H9 (cell line): ENCODE results near the gene TMSB10. TPM values are rescaled to one million over a fixed set of nuclear protein-coding genes. Genes with fewer than 3 reads are reported as not detected.

Source experiments
- DNase-seq: peaks from one replicate; pipeline ENCODE4 v3.0.0-alpha.2; 2017
- H2AFZ ChIP-seq: one replicate; pipeline ENCODE4 v1.6.1; 2013; ENCODE audit warnings: mild to moderate bottlenecking, low read length, control low read depth, moderate library complexity
- H2AK5ac ChIP-seq: 2 replicates; pipeline ENCODE4 v1.6.1; 2013; ENCODE audit warnings: low read length, control low read depth, mixed read lengths; ENCODE audit not compliant: insufficient read length
- H2BK120ac ChIP-seq: one replicate; pipeline ENCODE4 v1.6.1; 2013; ENCODE audit warnings: low read depth, mild to moderate bottlenecking, low read length, control low read depth, inconsistent platforms; ENCODE audit not compliant: poor library complexity, severe bottlenecking
- H2BK12ac ChIP-seq: 2 replicates; pipeline ENCODE4 v1.6.1; 2013; ENCODE audit warnings: low read length, control low read depth, mixed read lengths, low read depth; ENCODE audit not compliant: insufficient read length
- H2BK15ac ChIP-seq: 2 replicates; pipeline ENCODE4 v1.6.1; 2013; ENCODE audit warnings: low read depth, low read length, control low read depth
- H2BK20ac ChIP-seq: one replicate; pipeline ENCODE4 v1.6.1; 2013; ENCODE audit warnings: low read depth, mild to moderate bottlenecking, low read length, control low read depth, inconsistent platforms; ENCODE audit not compliant: poor library complexity, severe bottlenecking
- H2BK5ac ChIP-seq: 2 replicates; pipeline ENCODE4 v1.6.1; 2013; ENCODE audit warnings: low read length, control low read depth, mixed read lengths; ENCODE audit not compliant: insufficient read length
- H3K14ac ChIP-seq: 2 replicates; pipeline ENCODE4 v1.6.1; 2013; ENCODE audit warnings: low read length, control low read depth; ENCODE audit not compliant: insufficient read depth
- H3K18ac ChIP-seq: 2 replicates; pipeline ENCODE4 v1.6.1; 2013; ENCODE audit warnings: low read depth, mild to moderate bottlenecking, mixed read lengths, low read length, control low read depth; ENCODE audit not compliant: insufficient read length
- H3K23ac ChIP-seq: 2 replicates; pipeline ENCODE4 v1.6.1; 2013; ENCODE audit warnings: low read length, control low read depth, mixed read lengths, low read depth; ENCODE audit not compliant: insufficient read length
- H3K23me2 ChIP-seq: 2 replicates; pipeline ENCODE4 v1.6.1; 2013; ENCODE audit warnings: low read depth, mild to moderate bottlenecking, mixed read lengths, low read length, control low read depth; ENCODE audit not compliant: insufficient read length, poor library complexity, severe bottlenecking
- H3K27ac ChIP-seq: 2 replicates; pipeline ENCODE4 v1.5.1; 2013; ENCODE audit warnings: low read length, control low read depth, mixed read lengths, low read depth; ENCODE audit not compliant: insufficient read length
- H3K27me3 ChIP-seq: 2 replicates; pipeline ENCODE4 v1.6.1; 2013; ENCODE audit warnings: low read length, control low read depth, inconsistent platforms; ENCODE audit not compliant: insufficient read depth
- H3K4ac ChIP-seq: 2 replicates; pipeline ENCODE4 v1.6.1; 2013; ENCODE audit warnings: low read depth, mild to moderate bottlenecking, control low read depth, inconsistent platforms, low read length, moderate library complexity
- H3K4me1 ChIP-seq: 2 replicates; pipeline ENCODE4 v1.6.1; 2013; ENCODE audit warnings: low read length, control low read depth, inconsistent platforms; ENCODE audit not compliant: insufficient read depth
- H3K4me2 ChIP-seq: 2 replicates; pipeline ENCODE4 v1.6.1; 2013; ENCODE audit warnings: low read length, control low read depth, mixed read lengths; ENCODE audit not compliant: insufficient read length, insufficient read depth
- H3K56ac ChIP-seq: 2 replicates; pipeline ENCODE4 v1.6.1; 2013; ENCODE audit warnings: low read depth, mild to moderate bottlenecking, mixed read lengths, low read length, control low read depth; ENCODE audit not compliant: insufficient read length
- H3K79me1 ChIP-seq: 2 replicates; pipeline ENCODE4 v1.6.1; 2013; ENCODE audit warnings: low read depth, mild to moderate bottlenecking, moderate library complexity, low read length, control low read depth, inconsistent platforms; ENCODE audit not compliant: insufficient read depth, poor library complexity, severe bottlenecking
- H3K79me2 ChIP-seq: 2 replicates; pipeline ENCODE4 v1.6.1; 2013; ENCODE audit warnings: low read length, control low read depth, inconsistent platforms; ENCODE audit not compliant: insufficient read depth
- H3K9ac ChIP-seq: 2 replicates; pipeline ENCODE4 v1.6.1; 2013; ENCODE audit warnings: low read length, control low read depth, mixed read lengths; ENCODE audit not compliant: insufficient read length; ENCODE audit errors: extremely low read depth
- H3K9me3 ChIP-seq: one replicate; pipeline ENCODE4 v1.6.1; 2013; ENCODE audit warnings: low read depth, low read length, inconsistent platforms; ENCODE audit not compliant: control insufficient read depth
- H3T11ph ChIP-seq: one replicate; pipeline ENCODE4 v1.6.1; 2013; ENCODE audit warnings: mild to moderate bottlenecking, low read length, control low read depth, inconsistent platforms
- H4K20me1 ChIP-seq: one replicate; pipeline ENCODE4 v1.6.1; 2013; ENCODE audit not compliant: control insufficient read depth, insufficient read length, insufficient read depth
- H4K5ac ChIP-seq: 2 replicates; pipeline ENCODE4 v1.6.1; 2013; ENCODE audit warnings: low read depth, mild to moderate bottlenecking, mixed read lengths, low read length, control low read depth; ENCODE audit not compliant: insufficient read length
- H4K8ac ChIP-seq: replicated peaks from 2 replicates; pipeline ENCODE4 v1.6.1; 2013; ENCODE audit warnings: low read length, control low read depth, mixed read lengths, low read depth; ENCODE audit not compliant: insufficient read length
- H4K91ac ChIP-seq: 2 replicates; pipeline ENCODE4 v1.6.1; 2013; ENCODE audit warnings: low read depth, mild to moderate bottlenecking, moderate library complexity, mixed read lengths, low read length, control low read depth; ENCODE audit not compliant: insufficient read length
- H3K27ac Mint-ChIP-seq, 3 experiments: 2 replicates in 2 of 3; 3 replicates in 1 of 3; pipeline ENCODE4 v1.8.0; 2020 to 2021; ENCODE audit warnings: mixed read lengths in 3 of 3, mild to moderate bottlenecking in 1 of 3, moderate library complexity in 1 of 3
- H3K27me3 Mint-ChIP-seq: 2 replicates; pipeline ENCODE4 v1.8.0; 2021; ENCODE audit warnings: low read depth, mild to moderate bottlenecking, moderate library complexity, mixed read lengths
- H3K36me3 Mint-ChIP-seq, 3 experiments: 2 replicates in 2 of 3; 3 replicates in 1 of 3; pipeline ENCODE4 v1.8.0; 2020 to 2021; ENCODE audit warnings: low read depth in 3 of 3, mixed read lengths in 3 of 3; ENCODE audit not compliant: insufficient read depth in 1 of 3
- H3K4me1 Mint-ChIP-seq, 2 experiments: 2 replicates each; pipeline ENCODE4 v1.8.0; 2020; ENCODE audit warnings: mixed read lengths in 2 of 2
- H3K4me3 Mint-ChIP-seq, 2 experiments: 2 replicates in 1 of 2; 3 replicates in 1 of 2; pipeline ENCODE4 v1.8.0; 2020 to 2021; ENCODE audit warnings: mild to moderate bottlenecking in 2 of 2, mixed read lengths in 2 of 2, moderate library complexity in 1 of 2
- H3K9me3 Mint-ChIP-seq, 2 experiments: 2 replicates in 1 of 2; 3 replicates in 1 of 2; pipeline ENCODE4 v1.8.0; 2020; ENCODE audit warnings: mild to moderate bottlenecking in 2 of 2, mixed read lengths in 2 of 2, moderate library complexity in 1 of 2
- whole genome bisulfite sequencing: extraction: QIAGEN DNeasy Blood & Tissue Kit; methylation state at CpG from one replicate; pipeline ENCODE4 v1.1.7; 2013; ENCODE audit warnings: missing lambda C conversion rate, low lambda C conversion rate, mixed read lengths; ENCODE audit not compliant: insufficient read length; ENCODE audit errors: extremely low coverage; 5-methylcytosine and 5-hydroxymethylcytosine counted together
- long read RNA-seq: library from polyadenylated mRNA; unstranded; transcript quantifications from one replicate; pipeline ENCODE4 v2.0.0, GENCODE V29; 2020
- total RNA-seq: library from RNA; stranded (reverse); gene quantifications from 2 replicates; pipeline ENCODE4 v1.2.1, GENCODE V29; 2021
- TF ChIP-seq, protein P1 (sequence below): fragments of 200-600 bp; sonication (generic); conservative IDR thresholded peaks from 3 replicates; pipeline ENCODE4 v1.8.0; 2021; ENCODE audit warnings: antibody characterized with exemption, mild to moderate bottlenecking

TMSB10 gene
- total RNA-seq: 755 and 770 TPM in 2 replicates
- long read RNA-seq, transcript TMSB10-201 (3 exons, 496 nt): major isoform, 431 of 451 reads
- long read RNA-seq, partial matches to known transcripts: 17 of 451 reads
- long read RNA-seq, other reads (novel, unspliced or antisense): 3 of 451 reads

DNA sequence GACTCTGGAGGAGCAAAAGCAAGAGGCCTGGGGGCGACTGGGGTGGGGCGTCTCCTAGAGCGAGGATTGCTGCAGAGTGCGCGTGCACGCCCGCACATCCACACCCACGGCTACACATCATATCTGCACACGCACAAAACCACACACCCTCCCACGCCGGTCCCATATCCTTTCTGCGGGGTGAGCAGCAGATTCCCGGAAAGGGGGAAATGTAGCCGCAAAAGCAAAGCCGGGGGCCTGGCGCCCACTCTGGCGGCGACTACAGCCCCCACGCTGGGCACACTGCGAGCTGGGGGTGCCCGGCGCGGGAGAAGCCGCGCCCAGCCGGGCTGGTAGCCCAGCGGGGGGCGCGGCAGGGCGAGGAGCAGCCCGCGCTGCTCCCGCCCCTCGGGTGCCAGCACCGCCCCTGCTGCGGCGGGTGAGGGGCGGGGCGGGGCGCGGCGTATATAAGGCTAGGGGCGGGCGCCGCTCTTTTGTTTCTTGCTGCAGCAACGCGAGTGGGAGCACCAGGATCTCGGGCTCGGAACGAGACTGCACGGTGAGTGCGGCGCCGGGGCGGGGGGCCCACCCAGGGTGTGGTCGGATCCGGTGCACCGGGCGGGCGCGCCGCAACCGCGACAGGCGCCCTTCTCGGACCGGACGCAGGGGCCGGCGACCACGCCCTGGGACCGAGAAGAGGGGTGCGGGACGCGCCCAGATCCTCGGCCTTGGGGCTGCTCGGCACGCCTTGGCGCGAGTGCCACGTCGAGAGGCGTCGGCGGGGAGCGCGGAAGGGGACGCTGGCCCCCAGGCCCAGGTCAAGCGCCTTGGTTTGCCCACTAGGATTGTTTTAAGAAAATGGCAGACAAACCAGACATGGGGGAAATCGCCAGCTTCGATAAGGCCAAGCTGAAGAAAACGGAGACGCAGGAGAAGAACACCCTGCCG lies at the start of gene TMSB10:
Gene TMSB10 (plus strand): TSS at position 476 of the 927 bp plus-strand sequence.
- peaks cover 8% of the 10 kb centered on the region for H3K23me2 ChIP-seq
- peak within 1 kb of the TSS; percentile 75 for H3K9ac ChIP-seq
- H3K79me1 ChIP-seq: no peaks in the 10 kb centered on the region
- no peaks in the 10 kb centered on the region for H3K9me3 ChIP-seq
- H3K4me3 Mint-ChIP-seq: peak within 1 kb of the TSS; percentile 87 to 93
- WGBS: no CpG with 5 or more reads among the region's 94 CpGs
- peaks cover 2% of the 10 kb centered on the region; the same call in 1 of the 2 replicates for H3K27me3 ChIP-seq
- H3K4me1 Mint-ChIP-seq: peaks cover 21 to 27% of the 10 kb centered on the region in 2 experiments
- H3K36me3 Mint-ChIP-seq: peaks cover 18 to 25% (median 21%) of the 10 kb centered on the region in 3 experiments
- peak; percentile 74 for DNase-seq
- H3K56ac ChIP-seq: no peak within 1 kb of the TSS
- no peak within 1 kb of the TSS for H3K4ac ChIP-seq
- TF ChIP-seq, protein P1, sequence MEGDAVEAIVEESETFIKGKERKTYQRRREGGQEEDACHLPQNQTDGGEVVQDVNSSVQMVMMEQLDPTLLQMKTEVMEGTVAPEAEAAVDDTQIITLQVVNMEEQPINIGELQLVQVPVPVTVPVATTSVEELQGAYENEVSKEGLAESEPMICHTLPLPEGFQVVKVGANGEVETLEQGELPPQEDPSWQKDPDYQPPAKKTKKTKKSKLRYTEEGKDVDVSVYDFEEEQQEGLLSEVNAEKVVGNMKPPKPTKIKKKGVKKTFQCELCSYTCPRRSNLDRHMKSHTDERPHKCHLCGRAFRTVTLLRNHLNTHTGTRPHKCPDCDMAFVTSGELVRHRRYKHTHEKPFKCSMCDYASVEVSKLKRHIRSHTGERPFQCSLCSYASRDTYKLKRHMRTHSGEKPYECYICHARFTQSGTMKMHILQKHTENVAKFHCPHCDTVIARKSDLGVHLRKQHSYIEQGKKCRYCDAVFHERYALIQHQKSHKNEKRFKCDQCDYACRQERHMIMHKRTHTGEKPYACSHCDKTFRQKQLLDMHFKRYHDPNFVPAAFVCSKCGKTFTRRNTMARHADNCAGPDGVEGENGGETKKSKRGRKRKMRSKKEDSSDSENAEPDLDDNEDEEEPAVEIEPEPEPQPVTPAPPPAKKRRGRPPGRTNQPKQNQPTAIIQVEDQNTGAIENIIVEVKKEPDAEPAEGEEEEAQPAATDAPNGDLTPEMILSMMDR: no peak
- H2AK5ac ChIP-seq: no peak within 1 kb of the TSS
- peak within 1 kb of the TSS; percentile 76 for H3K4me2 ChIP-seq
- peak within 1 kb of the TSS; percentile 39 to 91 (median 40); a peak in 2 of 7 replicates for H3K27ac Mint-ChIP-seq
- H3K27me3 Mint-ChIP-seq: peaks cover 43% of the 10 kb centered on the region
- no peak within 1 kb of the TSS for H3T11ph ChIP-seq
- no peak within 1 kb of the TSS for H2BK20ac ChIP-seq
- H3K23ac ChIP-seq: no peak within 1 kb of the TSS
- H4K8ac ChIP-seq: no peak within 1 kb of the TSS
- no peaks in the 10 kb centered on the region for H3K79me2 ChIP-seq
- peak within 1 kb of the TSS; percentile 77 for H3K18ac ChIP-seq
- H3K14ac ChIP-seq: peak within 1 kb of the TSS; percentile 77
- no peaks in the 10 kb centered on the region for H4K20me1 ChIP-seq
- no peak within 1 kb of the TSS for H2BK15ac ChIP-seq
- no peaks in the 10 kb centered on the region for H3K4me1 ChIP-seq
- H4K5ac ChIP-seq: no peak within 1 kb of the TSS
- no peak within 1 kb of the TSS for H4K91ac ChIP-seq
- no peak within 1 kb of the TSS for H2BK12ac ChIP-seq
- no peak within 1 kb of the TSS for H2BK120ac ChIP-seq
- H3K27ac ChIP-seq: no peak within 1 kb of the TSS
- no peak within 1 kb of the TSS for H2AFZ ChIP-seq
- peaks cover 8 to 9% of the 10 kb centered on the region in 2 experiments for H3K9me3 Mint-ChIP-seq
- H2BK5ac ChIP-seq: no peak within 1 kb of the TSS
